SW480 (cell line): ENCODE data around the gene RUNX2.

Experiments used
- DNase-seq: peaks from one replicate; pipeline ENCODE4 v3.0.0-alpha.2; 2016; ENCODE audit warnings: low spot score

The RUNX2 gene

GRCh38 chr6:45415788-45416518 lies 87.8 kb downstream of the RUNX2 start:
- DNase-seq: no peak

GRCh38 chr6:45416700-45417099 lies 88.6 kb downstream of the RUNX2 start:
- no peak for DNase-seq

- no peak for DNase-seq
Measured at GRCh38 chr6:45417436-45417835, 89.3 kb downstream of the RUNX2 start.

- DNase-seq: peak; percentile 53
Measured at GRCh38 chr6:45419571-45420082, 91.5 kb downstream of the RUNX2 start.

GRCh38 chr6:45420083-45420908 lies 92.2 kb downstream of the RUNX2 start:
- peak; percentile 49 for DNase-seq

GRCh38 chr6:45420909-45421708 lies 93.0 kb downstream of the RUNX2 start:
- DNase-seq: no peak

GRCh38 chr6:45421709-45422502 lies 93.8 kb downstream of the RUNX2 start:
- peak; percentile 53 for DNase-seq

- DNase-seq: peak; percentile 43
Measured at GRCh38 chr6:45422503-45423110, 94.5 kb downstream of the RUNX2 start.

GRCh38 chr6:45423111-45423823 lies 95.1 kb downstream of the RUNX2 start:
- no peak for DNase-seq

GRCh38 chr6:45423824-45424450 lies 95.8 kb downstream of the RUNX2 start:
- DNase-seq: peak; percentile 13

- no peak for DNase-seq
Measured at GRCh38 chr6:45424451-45424861, 96.3 kb downstream of the RUNX2 start.

GRCh38 chr6:45426251-45426650 lies 98.1 kb downstream of the RUNX2 start:
- no peak for DNase-seq

GRCh38 chr6:45427726-45428125 lies 99.6 kb downstream of the RUNX2 start:
- no peak for DNase-seq

GRCh38 chr6:45428727-45429126 lies 100.6 kb downstream of the RUNX2 start:
- DNase-seq: no peak

GRCh38 chr6:45430590-45431202 lies 102.6 kb downstream of the RUNX2 start:
- DNase-seq: no peak

GRCh38 chr6:45431317-45432065 lies 103.4 kb downstream of the RUNX2 start:
- DNase-seq: peak; percentile 48

- DNase-seq: no peak
Measured at GRCh38 chr6:45432977-45433376, 104.8 kb downstream of the RUNX2 start.

GRCh38 chr6:45433533-45434380 lies 105.6 kb downstream of the RUNX2 start:
- peak; percentile 50 for DNase-seq
